ENCODE results near the gene CTTN. TPM values are rescaled to one million over a fixed set of nuclear protein-coding genes. Genes with fewer than 3 reads are reported as not detected.
"Not testable (repeated sequence)": the region's sequence is repeated elsewhere in the genome, so short reads cannot be mapped to it uniquely, and the experiment has no call there.

The CTTN gene
- total RNA-seq, 2 experiments from 2014 or later, result 22.9 to 25.1 TPM

GRCh38 chr11:70435765-70436500 is 37.6 kb downstream of the CTTN start:
- POLR2A ChIA-PET, result no interaction called here
- CTCF ChIA-PET, result no interaction called here

GRCh38 chr11:70436501-70436860 is 38.2 kb downstream of the CTTN start:
- ChIA-PET CTCF (no interaction called here), POLR2A (no interaction called here)

DNA sequence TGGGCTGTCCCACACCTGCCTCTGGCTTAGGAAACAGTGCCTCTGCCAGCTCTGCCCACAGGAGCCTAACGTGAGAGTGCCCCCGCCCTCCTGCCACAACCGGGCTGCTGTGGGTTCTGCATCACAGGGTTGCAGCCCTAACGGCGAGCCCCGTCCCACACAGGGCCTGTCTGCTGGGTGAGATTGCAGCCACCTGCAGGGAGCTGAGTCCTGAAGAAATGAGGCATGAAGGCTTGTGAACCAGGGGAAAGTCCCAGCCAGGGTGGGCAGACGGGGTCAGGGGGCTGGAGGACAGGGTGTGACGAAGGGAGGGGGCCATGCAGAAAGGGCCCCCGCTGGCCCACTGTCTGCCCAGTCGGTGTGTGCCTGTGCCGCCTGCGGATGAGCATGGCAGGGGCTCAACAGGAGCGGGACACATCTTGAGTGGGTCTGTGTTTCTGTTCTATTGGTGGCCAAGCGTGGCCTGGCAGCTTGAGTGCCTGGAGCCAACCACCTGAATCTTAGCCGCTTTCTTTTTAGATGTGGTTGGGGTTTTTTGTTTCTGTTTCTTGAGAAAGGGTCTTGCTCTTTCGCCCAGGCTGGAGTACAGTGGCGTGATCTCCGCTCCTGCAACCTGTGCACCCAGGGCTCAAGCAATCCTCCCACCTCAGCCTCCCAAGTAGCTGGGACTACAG is 38.9 kb downstream of the CTTN start:
- ChIA-PET CTCF (no interaction called here), POLR2A (interaction anchor here (0.5 kb wide), 1 partner anchor 57 kb away, joined by 3 read pairs; no protein-coding TSS in a partner anchor)

- CTCF ChIA-PET, result interaction anchor here (1.4 kb wide), 1 partner anchor 10 kb away, joined by 3 read pairs; no protein-coding TSS in a partner anchor
- POLR2A ChIA-PET, result no interaction called here
These were observed 41.9 kb downstream of the CTTN start for GRCh38 chr11:70440206-70440605.

DNA sequence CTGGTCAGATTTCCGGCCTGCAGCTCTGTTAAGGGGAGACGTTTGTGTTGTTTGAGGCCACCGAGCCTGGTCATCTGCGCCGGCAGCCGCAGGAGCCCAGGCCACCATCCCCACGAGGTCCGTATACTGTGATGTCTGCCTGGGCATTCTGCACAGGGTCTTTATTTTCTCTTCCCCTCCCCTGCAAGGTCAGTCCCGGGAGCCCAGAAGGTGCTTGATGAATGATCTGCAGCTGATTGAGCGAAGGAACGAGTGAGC is 45.4 kb downstream of the CTTN start:
- ChIA-PET CTCF (no interaction called here), POLR2A (no interaction called here)

- ChIA-PET CTCF (no interaction called here), POLR2A (no interaction called here)
These were observed 46.8 kb downstream of the CTTN start for GRCh38 chr11:70445091-70445490.

DNA sequence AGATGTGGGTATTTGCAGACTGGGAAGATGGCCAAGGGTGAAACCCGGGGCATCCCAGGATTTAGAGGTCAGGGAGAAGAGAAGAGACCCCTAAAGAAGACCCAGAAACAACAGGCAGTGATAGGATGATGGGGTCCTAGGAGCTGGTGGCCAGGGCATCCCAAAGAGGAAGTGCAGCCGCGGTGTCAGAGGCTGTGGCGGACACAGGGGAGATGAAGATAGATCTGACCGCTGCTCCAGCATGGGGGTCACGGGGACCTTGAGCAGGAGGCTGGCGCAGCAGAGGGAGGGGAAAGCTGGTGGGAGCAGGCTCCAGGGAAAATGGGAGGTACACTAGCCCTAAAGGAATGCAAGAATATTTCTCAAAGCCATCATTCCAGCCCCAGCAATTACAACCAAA is 47.3 kb downstream of the CTTN start:
- ChIA-PET POLR2A (no interaction called here), CTCF (no interaction called here)

- ChIA-PET CTCF (no interaction called here), POLR2A (no interaction called here)
These were observed 50.7 kb downstream of the CTTN start for GRCh38 chr11:70448983-70449567.

DNA sequence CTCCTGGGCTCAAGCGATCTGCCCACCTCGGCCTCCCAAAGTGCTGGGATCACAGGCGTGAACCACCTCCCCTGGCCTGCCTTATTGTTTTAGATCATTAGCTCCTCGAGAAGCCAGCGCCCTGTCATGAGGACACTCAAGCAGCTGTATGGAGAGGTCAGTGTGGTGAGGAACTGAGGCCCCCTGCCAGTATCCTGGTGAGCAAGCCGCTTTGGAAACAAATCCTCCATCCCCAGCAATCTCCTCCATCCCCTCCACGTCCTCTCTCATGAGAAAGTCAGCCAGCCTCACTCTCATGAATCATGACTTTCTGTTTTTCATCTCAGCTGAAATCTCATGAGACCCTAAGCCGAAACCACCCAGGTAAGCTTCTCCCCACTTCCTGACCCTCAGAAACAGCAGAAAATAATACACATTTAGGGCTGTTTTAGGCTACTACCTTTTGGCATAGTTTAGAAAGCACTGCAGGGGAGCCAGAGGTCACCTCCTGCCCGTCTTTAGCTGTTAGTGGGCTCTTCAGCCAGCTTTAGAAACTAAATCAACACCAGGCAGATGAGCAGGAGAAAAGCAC is 56.0 kb downstream of the CTTN start:
- POLR2A ChIA-PET, result no interaction called here
- CTCF ChIA-PET, result no interaction called here

DNA sequence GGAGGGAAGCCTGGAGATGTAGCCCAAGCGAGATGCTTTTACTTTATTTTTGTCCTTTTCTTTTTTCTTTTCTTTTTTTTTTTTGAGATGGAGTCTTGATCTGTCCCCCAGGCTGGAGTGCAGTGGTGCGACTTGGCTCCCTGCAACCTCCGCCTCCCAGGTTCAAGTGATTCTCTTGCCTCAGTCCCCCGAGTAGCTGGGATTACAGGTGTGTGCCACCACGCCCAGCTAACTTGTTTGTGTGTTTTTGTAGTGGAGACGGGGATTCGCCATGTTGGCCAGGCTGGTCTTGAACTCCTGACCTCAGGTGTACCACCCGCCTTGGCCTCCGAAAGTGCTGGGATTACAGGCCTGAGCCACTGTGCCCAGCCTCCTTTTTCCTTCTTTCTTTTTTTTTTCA is 56.5 kb downstream of the CTTN start:
- CTCF ChIA-PET, result not testable (repeated sequence)

GRCh38 chr11:70455354-70455753 is 57.0 kb downstream of the CTTN start:
- ChIA-PET POLR2A (no interaction called here), CTCF (interaction anchor here (1.0 kb wide), 1 partner anchor 12 kb away, joined by 3 read pairs; no protein-coding TSS in a partner anchor)

More for the DNA sequence above, 56.5 kb downstream of the CTTN start:
- POLR2A ChIA-PET, result not testable (repeated sequence)

DNA sequence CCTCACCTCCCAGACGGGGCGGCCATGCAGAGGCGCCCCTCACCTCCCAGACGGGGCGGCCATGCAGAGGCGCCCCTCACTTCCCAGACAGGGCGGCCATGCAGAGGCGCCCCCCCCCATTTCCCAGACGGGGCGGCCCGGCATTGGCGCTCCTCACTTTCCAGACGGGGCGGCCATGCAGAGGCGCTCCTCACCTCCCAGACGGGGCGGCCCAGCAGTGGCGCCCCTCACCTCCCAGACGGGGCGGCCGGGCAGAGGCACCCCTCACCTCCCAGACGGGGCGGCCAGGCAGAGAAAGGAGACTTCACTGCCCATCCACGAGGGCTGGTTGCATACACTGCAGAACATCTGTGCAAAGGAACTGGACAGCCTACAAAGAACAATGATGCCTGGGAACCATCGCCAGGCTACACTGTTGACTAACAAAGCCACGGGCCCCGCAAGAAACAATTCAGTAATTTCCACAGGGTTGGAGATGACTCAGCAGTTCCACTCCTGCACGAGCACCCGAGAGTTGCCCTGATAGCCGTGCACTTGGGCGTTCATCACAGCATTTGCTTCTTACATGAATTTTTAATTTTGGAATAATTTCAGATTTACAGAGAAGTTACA is 58.7 kb downstream of the CTTN start:
- ChIA-PET CTCF (no interaction called here), POLR2A (no interaction called here)

DNA sequence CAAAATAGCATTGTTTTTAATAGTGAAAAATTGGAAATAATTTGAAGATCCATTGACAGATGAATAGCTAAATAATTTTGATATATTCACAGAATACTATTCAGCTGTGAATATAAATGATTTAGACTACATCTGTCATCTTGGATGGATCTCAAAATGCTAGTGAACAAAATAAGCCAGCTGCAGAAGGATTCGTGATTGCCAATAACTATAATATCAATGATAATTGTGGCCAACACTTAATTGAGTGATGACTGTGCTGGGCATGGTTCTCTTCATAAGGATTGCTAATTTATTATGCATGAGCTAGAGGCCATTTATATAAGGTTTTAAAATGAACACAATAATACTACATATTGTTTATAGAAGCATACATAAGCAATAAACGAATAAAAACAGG is 60.4 kb downstream of the CTTN start:
- ChIA-PET CTCF (interaction anchor here (1.0 kb wide), 1 partner anchor 9 kb away, joined by 3 read pairs; no protein-coding TSS in a partner anchor), POLR2A (no interaction called here)

GRCh38 chr11:70460111-70460510 is 61.8 kb downstream of the CTTN start:
- POLR2A ChIA-PET, result no interaction called here
- CTCF ChIA-PET, result no interaction called here

GRCh38 chr11:70460964-70461363 is 62.6 kb downstream of the CTTN start:
- CTCF ChIA-PET, result no interaction called here
- POLR2A ChIA-PET, result no interaction called here

DNA sequence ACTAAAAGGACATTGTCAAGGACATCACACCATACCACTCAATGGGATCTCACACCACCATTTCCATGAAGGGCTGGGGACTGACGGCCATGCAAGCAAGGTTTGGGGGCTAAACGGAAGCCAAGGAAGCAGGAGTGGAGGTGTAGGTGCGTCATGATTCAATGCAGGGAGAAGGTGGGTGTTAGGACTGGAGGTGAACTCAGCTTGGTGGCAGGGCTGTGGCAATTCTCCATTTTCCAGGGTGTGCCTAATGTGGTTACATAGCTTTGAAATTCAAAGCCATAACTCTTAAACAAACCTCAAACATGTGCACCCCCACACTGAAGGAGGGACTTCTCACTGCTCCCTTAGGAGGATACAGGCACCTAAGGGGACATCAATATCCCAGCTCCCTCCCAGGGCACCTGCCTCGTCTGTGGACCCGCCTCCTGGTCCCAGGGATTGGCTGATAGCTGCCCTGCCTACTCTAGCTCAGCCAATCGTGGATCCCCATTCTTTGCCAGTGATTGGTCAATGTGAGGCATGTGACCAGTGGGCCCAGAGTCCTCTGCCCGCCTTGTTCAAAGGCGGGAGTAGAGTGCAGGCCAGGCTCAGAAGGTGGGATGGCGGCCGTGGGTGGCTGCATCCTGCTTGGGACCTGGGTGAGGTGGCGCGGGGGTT is 64.6 kb downstream of the CTTN start:
- CTCF ChIA-PET, result no interaction called here
- POLR2A ChIA-PET, result no interaction called here

GRCh38 chr11:70463478-70464255 is 65.3 kb downstream of the CTTN start:
- CTCF ChIA-PET, result no interaction called here
- POLR2A ChIA-PET, result no interaction called here

DNA sequence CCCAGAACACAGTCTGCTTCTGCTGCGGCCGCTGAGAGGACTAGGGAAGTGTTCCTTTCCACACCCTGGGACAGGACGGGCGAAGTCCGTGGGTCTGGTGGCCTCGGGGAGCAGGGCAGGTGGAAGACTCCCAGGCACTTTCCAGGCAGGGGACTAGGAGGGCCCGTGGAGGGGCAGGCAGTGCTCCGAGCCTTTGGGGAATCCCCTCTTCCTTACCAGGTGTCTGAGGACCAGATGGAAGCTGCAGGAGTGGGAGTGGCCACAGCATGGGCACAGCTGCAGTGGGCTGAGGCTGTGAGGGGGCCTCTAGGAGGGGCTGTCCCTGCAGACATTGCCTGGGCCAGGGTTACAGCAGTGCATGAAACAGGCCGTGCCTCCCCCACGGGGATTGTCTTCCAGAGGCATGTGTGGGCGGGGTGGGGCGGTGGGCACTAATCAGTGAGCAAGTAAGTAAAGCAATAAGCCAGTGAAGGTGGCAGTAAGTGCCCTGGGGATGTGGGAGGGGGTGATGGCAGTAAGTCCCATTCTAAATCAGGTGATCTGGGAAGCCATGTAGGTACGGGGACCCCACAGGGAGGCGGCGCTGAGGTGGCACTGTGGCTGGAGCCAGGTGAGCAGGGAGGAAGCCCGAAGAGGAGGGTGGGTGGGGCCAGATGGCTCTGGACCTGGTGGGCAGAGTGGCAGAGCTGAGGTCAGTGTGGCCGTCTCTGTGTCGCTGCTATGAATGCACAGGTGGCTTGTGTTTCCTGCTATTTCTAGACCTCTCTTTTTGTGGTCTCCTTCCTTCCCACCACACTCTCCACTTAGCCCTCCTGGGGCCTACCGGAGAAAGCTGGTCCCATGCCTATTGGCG is 66.4 kb downstream of the CTTN start:
- ChIA-PET POLR2A (no interaction called here), CTCF (no interaction called here)

DNA sequence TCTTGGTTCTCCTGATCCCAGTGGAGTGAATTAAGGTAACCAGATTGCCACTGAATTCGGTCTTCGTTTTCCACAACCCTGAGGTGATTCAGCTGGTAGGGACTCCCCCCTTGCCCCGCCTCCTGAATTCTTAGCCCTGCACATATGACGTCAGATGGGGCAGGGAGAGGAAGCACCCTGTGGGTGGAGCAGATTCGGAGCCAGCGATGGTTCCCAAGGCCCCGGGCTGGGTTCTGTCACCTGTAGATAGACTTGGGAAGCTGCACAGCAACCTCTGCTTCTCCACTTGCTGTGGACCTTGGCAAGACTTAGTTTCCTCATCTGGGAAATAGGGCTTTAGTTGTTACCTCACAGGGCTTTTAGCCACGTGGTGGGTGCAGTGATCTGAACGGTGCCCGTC is 67.8 kb downstream of the CTTN start:
- CTCF ChIA-PET, result no interaction called here
- POLR2A ChIA-PET, result no interaction called here
